Tibial artery (tissue), 4 donors: ENCODE measurements around the gene PASK.

ENCODE experiments used
- DNase-seq, 2 donors: peaks; one replicate each; pipeline ENCODE4 v3.0.0-alpha.2; 2019
- H3K27ac ChIP-seq, 2 donors: fragments of 200-600 bp; sonication (generic) in 1 of 2; 1 replicate in 1 of 2; 2 replicates in 1 of 2; pipeline ENCODE4 v1.5.1; 2018 to 2019; ENCODE audit warnings: mild to moderate bottlenecking in 1 of 2
- H3K27me3 ChIP-seq, 2 donors: fragments of 200-600 bp; sonication (generic) in 1 of 2; one replicate each; pipeline versions ENCODE4 v1.5.1 to v1.6.0; 2016 to 2019
- H3K36me3 ChIP-seq, 3 donors: fragments of 200-600 bp; sonication (generic) in 2 of 3; one replicate each; pipeline ENCODE4 v1.5.1; 2016 to 2019; ENCODE audit warnings: mild to moderate bottlenecking in 2 of 3
- H3K4me1 ChIP-seq, 4 donors: fragments of 200-600 bp; sonication (generic) in 2 of 4; 1 replicate in 3 of 4; 2 replicates in 1 of 4; pipeline ENCODE4 v1.5.1; 2016 to 2019
- H3K4me3 ChIP-seq, 2 donors: fragments of 200-600 bp; sonication (generic) in 1 of 2; 1 replicate in 1 of 2; 2 replicates in 1 of 2; pipeline ENCODE4 v1.5.1; 2018 to 2019; ENCODE audit warnings: mild to moderate bottlenecking in 2 of 2
- H3K9me3 ChIP-seq, 3 donors: fragments of 200-600 bp; sonication (generic) in 1 of 3; one replicate each; pipeline ENCODE4 v1.5.1; 2016 to 2019
- intact Hi-C: fragments of 100-400 bp; cut with DNase I; formaldehyde crosslinking; loops from one replicate; pipeline ENCODE4 v1.15.0; 2023; ENCODE audit warnings: low total_unique reads
- TF ChIP-seq, protein P1 (sequence below), 2 experiments: fragments of 200-600 bp in 1 of 2; fragments of 450-650 bp in 1 of 2; IDR thresholded peaks; one replicate each; pipeline ENCODE4 v1.5.1; 2017 to 2019; ENCODE audit warnings: antibody characterized with exemption in 2 of 2, mild to moderate bottlenecking in 1 of 2, moderate library complexity in 1 of 2

The PASK gene

GRCh38 chr2:241088791-241089732, 60.2 kb downstream of the PASK start:
- H3K27me3 ChIP-seq: no peaks in the 10 kb centered on the region
- H3K4me1 ChIP-seq: no peaks in the 10 kb centered on the region
- TF ChIP-seq, protein P1, sequence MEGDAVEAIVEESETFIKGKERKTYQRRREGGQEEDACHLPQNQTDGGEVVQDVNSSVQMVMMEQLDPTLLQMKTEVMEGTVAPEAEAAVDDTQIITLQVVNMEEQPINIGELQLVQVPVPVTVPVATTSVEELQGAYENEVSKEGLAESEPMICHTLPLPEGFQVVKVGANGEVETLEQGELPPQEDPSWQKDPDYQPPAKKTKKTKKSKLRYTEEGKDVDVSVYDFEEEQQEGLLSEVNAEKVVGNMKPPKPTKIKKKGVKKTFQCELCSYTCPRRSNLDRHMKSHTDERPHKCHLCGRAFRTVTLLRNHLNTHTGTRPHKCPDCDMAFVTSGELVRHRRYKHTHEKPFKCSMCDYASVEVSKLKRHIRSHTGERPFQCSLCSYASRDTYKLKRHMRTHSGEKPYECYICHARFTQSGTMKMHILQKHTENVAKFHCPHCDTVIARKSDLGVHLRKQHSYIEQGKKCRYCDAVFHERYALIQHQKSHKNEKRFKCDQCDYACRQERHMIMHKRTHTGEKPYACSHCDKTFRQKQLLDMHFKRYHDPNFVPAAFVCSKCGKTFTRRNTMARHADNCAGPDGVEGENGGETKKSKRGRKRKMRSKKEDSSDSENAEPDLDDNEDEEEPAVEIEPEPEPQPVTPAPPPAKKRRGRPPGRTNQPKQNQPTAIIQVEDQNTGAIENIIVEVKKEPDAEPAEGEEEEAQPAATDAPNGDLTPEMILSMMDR (IDR thresholded peaks at IDR 0.05): no peak
- H3K36me3 ChIP-seq: peaks cover 34 to 88% (median 80%) of the 10 kb centered on the region in 3 donors
- DNase-seq: no peak
- no peaks in the 10 kb centered on the region for H3K9me3 ChIP-seq
- no peak overlapping the region for H3K4me3 ChIP-seq
- no peak overlapping the region for H3K27ac ChIP-seq
- intact Hi-C loops: no loop called here

GRCh38 chr2:241088376-241088775, 60.9 kb downstream of the PASK start:
- Histone ChIP-seq H3K4me3 (no peak overlapping the region), H3K27ac (no peak overlapping the region), H3K4me1 (no peaks in the 10 kb centered on the region), H3K27me3 (no peaks in the 10 kb centered on the region), H3K36me3 (peaks cover 34 to 81% (median 73%) of the 10 kb centered on the region in 3 donors), H3K9me3 (no peaks in the 10 kb centered on the region)
- intact Hi-C loops: no loop called here
- TF ChIP-seq, protein P1 (IDR thresholded peaks at IDR 0.05): no peak
- no peak for DNase-seq

- H3K27ac ChIP-seq: no peak overlapping the region
- no peaks in the 10 kb centered on the region for H3K4me1 ChIP-seq
- TF ChIP-seq, protein P1 (IDR thresholded peaks at IDR 0.05): no peak
- intact Hi-C loops: no loop called here
- H3K4me3 ChIP-seq: no peak overlapping the region
- H3K27me3 ChIP-seq: no peaks in the 10 kb centered on the region
- no peaks in the 10 kb centered on the region for H3K9me3 ChIP-seq
- H3K36me3 ChIP-seq: peaks cover 29 to 75% (median 65%) of the 10 kb centered on the region in 3 donors
- peak in 1 of 2 donors; percentile 61 for DNase-seq
These were observed 61.6 kb downstream of the PASK start for GRCh38 chr2:241087420-241088268.

GRCh38 chr2:241084856-241085444, 64.3 kb downstream of the PASK start:
- H3K36me3 ChIP-seq: peaks cover 27 to 57% (median 46%) of the 10 kb centered on the region in 3 donors
- intact Hi-C loops: no loop called here
- H3K27me3 ChIP-seq: no peaks in the 10 kb centered on the region
- no peaks in the 10 kb centered on the region for H3K9me3 ChIP-seq
- no peaks in the 10 kb centered on the region for H3K4me1 ChIP-seq
- H3K4me3 ChIP-seq: no peak overlapping the region
- H3K27ac ChIP-seq: no peak overlapping the region
- DNase-seq: no peak
- TF ChIP-seq, protein P1 (IDR thresholded peaks at IDR 0.05): no peak

- H3K27me3 ChIP-seq: no peaks in the 10 kb centered on the region
- TF ChIP-seq, protein P1 (IDR thresholded peaks at IDR 0.05): no peak
- no peaks in the 10 kb centered on the region for H3K9me3 ChIP-seq
- no peak for DNase-seq
- H3K36me3 ChIP-seq: peaks cover 20 to 38% (median 27%) of the 10 kb centered on the region in 3 donors
- intact Hi-C loops: no loop called here
- no peak overlapping the region for H3K4me3 ChIP-seq
- H3K27ac ChIP-seq: no peak overlapping the region
- H3K4me1 ChIP-seq: no peaks in the 10 kb centered on the region
These were observed 66.2 kb downstream of the PASK start for GRCh38 chr2:241083091-241083415.
